Measurements from ENCODE around the gene ARL4A.

ARL4A gene

DNA sequence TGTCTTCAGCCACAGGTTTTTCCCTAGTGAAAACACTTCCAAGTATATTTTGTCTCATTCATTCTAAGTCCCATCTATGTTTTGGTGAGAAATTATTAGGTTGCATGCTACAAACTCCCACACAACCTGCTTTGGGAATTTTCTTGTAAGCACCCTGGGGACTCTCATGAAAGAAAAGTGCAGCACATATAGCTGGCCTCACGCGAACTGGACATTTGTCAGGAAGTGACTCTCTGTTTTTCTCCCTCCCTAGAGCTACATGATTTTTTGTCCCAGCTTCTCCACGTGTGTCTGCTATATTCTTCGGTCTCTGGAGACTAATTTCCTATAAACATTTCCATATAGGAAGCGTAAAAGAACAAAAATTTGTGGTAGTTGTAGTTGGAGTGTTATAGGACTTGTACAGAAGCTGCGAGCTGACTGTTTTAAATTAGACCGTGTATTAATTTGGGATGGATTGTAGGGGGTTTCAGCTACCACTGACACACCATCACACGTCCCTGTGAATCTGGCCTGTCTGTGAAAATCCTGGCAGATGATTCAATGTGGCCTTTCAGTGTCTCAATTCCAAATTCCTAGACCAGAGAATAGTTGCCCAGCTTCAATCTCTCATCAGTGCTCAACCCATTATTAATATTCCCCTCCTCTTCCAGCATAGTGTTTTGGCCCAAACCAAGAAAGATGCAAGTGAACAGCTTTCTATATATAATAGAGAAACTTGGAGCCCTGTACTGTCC is 40.2 kb downstream of the ARL4A start:
- no peak for DNase-seq

DNA sequence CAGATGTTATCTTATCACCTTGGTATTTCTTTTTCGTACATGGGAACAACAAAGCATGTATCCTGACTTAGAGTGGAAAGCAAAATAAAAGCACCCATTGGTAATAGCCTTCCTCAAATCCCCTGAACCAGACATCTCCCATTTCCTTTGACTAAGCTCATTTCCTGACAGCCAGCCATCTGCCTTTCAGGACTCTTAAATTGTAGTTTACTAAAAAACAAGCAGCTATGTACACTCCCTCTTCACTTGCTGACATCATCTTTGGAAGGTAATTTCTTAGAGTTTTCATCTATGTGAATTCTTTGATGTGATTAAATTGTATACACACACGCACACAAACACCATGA is 40.7 kb downstream of the ARL4A start:
- DNase-seq = no peak

DNA sequence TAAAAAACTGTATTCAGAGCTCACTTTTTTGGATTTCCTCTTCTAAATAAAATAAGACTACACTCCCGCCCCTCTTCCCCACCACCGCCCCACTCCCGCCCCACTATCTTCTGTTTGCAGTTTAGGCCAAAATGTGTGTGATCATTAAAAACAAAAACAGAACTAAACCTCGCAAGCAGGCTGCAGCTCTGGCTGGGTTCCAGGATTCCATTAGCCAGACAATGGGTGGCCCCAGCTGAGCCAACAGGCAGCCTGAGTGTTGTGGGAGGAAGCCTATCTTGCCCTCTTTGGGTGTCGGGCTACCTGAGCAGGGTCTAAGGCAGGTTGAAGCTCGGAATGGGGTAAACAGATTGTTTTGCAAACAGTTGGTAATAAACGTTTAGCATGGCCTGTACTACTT is 41.7 kb downstream of the ARL4A start:
- no peak for DNase-seq

DNA sequence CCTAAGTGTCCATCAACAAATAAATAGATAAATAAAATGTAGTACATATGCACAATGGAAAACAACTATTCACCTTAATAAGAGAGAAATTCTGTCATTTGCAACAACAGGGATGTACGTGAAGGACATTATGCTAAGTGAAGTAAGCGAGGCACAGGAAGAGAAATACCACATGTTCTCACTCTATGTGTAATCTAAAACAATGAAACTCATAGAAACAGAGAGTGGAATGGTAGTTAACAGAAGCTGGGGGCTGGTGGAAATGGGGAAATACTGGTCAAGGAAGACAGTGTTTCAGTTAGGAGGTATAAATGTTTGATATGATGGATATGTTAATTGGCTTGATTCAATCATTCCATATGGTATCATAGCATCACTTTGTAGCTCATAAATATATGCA is 43.1 kb downstream of the ARL4A start:
- no peak for DNase-seq

DNA sequence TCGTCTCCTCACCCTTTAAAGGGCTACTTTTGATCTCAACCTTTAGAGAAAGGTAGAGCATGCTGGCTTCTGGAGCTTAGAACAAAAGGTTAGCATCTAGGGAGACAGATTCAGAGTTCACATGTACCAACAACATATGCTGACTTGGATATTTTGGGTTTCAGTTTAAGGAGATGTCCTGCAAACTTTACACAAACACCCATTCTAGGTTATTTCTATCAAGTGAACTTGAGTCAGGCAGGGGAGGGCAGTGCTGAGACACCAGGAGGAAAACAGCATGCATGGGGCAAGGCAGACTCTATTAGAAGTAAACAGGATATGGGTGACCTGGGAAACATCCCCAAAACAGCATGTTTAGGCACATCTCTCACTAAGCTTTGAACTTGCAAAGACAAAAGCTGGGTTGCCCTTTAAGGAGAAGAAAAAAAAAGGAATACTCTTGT is 43.8 kb downstream of the ARL4A start:
- DNase-seq = no peak

DNA sequence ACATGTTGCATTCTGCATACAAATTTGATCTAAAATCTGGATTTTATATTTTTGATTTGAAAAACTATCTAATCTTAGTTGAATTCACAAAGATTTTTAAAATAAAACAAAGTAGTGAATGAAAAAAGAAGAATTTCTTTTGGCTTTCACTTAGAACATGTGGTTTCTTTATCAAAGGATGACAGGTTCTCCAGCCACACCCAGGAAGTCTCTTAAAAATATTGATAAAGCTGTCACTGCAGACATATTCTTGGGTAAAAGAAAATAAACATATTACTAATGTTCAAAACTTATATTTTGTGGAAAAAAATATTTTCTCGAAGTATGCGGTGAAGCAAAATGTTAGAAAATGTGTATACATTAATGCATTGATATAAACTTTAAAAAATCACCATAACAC is 44.3 kb downstream of the ARL4A start:
- no peak for DNase-seq

DNA sequence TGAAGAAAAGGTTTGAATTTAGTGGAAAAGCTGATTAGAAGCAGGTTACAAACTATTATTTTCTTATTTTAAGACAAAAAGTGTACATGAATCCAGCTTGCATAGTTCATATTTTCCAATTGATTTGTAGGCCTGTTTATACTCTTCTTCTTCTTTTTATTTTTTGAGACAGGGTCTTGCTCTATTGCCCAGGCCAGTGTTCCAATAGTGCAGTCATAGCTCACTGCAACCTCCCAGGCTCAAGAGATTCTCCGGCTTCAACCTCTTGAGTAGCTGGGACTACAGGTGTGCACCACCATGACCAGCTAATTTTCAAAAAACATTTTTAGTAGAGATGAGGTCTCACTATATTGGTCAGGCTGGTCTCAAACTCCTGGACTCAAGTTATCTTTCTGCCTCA is 45.0 kb downstream of the ARL4A start:
- no peak for DNase-seq

DNA sequence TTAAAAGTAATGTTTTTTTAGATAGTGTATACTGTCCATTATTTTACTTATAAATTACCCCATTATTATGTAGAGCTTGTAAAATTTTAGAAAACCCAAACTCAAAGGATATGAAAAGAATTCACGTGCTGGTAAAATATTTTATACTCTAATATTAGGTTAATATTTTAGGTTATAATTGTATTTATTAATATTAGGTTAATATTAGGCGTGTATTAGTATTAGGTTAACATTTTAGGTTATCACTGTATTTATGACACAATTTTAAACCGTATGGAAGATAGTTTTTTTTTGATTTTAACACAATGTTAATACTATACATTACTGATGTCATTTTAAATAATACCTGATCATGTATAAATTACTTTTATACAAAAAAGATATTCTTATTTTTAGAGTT is 48.5 kb downstream of the ARL4A start:
- DNase-seq = no peak

DNA sequence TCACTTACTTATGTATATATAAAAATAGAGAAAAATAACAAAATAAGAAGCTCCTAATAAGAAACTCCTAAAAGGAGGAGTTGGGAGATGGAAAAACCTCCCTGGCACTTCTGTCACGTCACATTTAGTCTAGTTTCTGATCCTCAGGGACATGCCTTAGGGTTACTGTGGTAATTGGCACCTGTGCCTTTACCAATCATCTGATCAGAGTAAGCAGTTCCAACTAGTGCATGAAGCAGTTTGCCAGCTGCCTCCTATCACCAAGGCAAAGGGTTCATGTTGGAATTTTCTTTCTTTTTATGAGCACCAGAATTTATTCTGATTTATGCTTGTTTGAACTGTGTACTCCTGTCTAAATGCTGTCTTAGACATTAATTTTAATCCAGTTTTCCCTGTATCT is 49.9 kb downstream of the ARL4A start:
- no peak for DNase-seq

DNA sequence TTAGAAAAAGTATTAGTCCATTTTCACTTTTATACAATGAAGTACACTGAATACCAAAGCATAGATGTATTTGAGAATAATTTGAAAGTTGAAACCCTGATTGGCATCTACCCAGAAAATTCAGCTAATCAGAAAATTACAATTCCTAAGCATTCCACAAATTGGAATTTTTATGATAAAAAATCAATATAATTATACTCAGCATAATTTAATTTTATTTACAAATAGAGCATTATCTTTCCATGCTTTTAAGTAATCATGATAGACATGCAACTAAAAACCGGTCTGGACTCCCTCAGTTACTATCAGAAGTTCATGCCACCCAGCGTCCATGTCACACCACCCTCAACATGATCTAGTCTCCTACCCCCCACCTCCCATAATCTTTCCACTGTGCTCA is 50.4 kb downstream of the ARL4A start:
- no peak for DNase-seq

DNA sequence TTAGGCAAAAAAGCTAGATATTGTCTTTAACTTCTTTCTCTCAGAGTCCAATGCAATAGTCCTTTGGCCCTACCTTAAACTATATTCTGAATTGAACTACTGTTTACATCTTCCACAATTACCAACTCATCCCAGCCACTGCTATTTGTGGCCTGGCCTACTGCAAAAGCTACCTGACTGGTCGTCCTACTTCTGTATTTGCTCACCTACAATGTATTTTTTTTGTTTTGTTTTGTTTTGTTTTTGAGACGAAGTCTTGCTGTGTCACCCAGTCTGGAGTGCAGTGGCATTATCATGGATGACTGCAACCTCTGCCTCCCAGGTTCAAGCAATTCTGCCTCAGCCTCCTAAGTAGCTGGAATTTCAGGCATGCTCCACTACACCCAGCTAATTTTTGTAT is 51.2 kb downstream of the ARL4A start:
- no peak for DNase-seq

Measured in activated T-cell treated with anti-CD3 and anti-CD28 coated beads for 4 hours (primary cell).